Dermis lymphatic vessel endothelial cell (primary cell): Measurements from ENCODE around the gene PIM2. TPM values are rescaled to one million over a fixed set of nuclear protein-coding genes. Genes with fewer than 3 reads are reported as not detected.

Experiments
- total RNA-seq: library from RNA; depleted of rRNA; stranded (reverse); fragments of >200 nt; gene quantifications from 2 replicates; pipeline ENCODE4 v1.2.1, GENCODE V29; 2014

The PIM2 gene
- total RNA-seq, result 3.0 and 3.4 TPM in 2 replicates

DNA sequence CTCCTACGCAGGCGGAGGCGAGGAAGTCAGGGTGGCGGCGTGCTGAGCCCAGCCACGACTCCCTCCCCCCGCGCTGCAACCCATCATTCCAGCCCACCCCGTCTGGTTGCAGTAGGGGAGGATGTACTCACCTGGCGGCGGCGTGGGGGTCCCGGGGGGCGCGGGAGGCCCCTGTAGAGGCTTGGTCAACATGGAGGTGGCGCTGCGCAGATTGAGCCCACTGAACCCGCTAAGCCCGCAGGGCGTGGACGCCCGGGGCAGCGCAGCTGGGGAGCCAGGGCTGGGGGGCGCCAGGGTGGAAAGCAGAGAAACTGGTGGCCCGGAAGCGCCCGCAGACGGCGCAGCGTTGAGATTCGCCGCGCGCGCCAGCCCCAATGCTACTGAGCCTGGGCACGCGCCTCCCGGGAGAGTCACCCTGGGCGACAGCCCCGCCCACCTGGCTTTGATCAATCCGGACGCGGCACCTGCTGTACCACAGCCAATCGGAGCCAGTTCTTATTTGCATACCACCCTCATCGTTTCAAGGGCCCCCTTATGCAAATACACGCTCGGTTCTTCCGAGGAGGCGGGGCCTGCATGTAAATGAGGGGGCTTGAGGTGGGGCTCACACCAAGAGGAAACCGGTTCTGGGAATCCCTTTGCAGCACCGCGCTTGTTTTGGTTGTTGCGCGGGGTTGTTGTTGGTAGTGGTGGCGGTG lies at the start of gene PIM2:
Gene PIM2, minus strand, starts transcription at position 382 of the 698 bp plus-strand sequence. Its CDS starts 190 bp downstream, at position 192.

DNA sequence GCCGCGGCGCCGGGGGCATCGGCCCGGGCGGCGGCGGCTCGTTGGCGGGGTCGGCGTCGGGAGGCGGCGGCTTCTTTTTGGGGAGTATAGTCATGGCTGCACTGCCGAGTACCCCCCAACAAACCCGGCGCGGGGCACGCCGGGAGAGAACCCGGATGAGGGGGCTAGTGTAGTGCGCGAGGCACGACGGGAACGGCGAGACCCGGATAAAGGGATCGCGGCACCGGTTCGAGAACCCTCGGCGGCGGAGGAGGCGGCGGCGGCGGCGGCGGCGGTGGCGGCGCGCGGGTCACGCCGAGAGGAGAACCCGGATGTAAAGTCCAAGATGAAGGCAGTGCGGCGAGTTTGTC lies 38.6 kb upstream of the PIM2 start, which contains the start of gene OTUD5:
Gene OTUD5, minus strand, starts transcription at position 131 of the 350 bp plus-strand sequence. Its CDS starts 37 bp downstream, at position 94.

DNA sequence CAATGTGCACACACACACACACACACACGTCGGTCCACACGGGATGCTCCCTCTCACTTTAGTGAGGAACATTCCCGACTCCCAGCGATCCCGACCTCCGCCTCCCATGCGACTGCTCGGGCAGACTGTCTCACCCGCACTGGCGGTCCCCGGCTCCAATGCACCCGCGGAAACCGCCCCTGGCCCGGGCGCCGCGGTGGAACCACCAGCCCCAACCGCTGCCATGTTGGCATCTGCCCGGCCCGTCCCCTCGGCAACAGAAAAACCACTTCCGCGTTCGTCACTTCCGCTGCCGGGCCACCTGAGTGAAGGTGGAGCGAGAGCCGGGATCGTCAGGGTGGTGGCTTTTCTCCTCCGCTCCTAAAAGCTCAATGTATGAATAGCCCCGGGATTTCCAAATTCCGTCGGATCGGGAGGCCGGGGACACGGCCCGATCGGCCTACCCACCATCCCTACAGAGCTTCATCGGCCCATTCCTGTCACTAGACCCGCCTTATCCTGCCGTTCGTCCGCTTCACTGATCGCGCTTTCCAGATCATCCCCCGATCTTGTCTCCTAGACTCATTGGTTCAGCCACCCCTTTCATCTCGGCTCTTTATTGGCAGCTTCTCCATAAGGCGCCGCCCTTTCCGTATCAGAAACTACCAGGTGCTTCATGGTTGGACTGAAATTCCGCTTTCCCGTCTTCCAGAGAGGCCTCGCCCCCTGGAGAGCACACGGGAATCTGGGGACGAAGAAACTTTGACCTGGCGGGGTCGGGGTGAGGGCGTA lies 7.2 kb downstream of the PIM2 start, which contains the start of gene SLC35A2:
Gene SLC35A2, minus strand, starts transcription at position 235 of the 771 bp plus-strand sequence. Its CDS starts 10 bp downstream, at position 225.

DNA sequence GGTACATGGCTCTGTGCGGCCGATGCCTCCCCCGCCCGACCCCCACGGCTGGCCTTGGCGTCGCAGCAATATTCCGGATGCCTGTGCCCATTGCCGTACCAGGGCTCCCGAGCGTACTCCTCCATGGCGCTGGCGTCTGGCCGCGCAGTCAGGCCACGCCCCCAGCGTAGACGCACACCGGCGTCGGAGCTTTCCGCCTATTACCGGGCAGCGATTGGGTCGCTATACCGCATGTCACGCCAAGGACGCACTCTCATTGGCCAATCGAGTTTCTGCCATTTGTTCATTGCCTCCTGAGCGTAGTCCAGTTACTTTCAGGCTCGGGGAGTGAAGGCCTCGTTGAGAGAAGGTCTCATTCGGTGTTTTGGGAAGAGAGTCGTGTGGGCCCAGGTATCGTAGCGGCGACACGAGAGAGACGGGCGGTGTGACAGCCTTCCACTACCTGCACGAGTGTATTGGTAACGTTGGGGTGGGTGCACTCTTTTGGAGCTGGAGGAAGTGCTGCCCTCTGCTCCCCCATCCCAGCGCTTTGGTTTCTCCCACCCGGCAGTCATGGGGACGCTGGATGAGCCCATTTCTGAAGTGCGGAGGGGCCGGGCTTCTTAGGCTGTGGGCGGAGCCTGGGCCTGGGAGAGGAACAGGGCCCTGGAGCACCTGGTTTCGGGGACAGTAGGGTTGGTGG lies 21.1 kb downstream of the PIM2 start, which contains the start of the genes PQBP1 and TIMM17B:
Gene PQBP1, plus strand, starts transcription at position 306 of the 682 bp plus-strand sequence. CDS start 580 bp downstream, outside the sequence.
Gene TIMM17B, minus strand, starts transcription at position 144 of the 682 bp plus-strand sequence. Its CDS starts 19 bp downstream, at position 125.

Other genes with a start within 250 kb of the PIM2 start
- gene WAS, start 235.2 kb downstream of the PIM2 start, total RNA-seq, result not detected in 2 replicates
- gene SUV39H1, start 222.3 kb downstream of the PIM2 start, total RNA-seq, result 2.7 and 3.1 TPM in 2 replicates
- gene GLOD5, start 157.3 kb downstream of the PIM2 start, total RNA-seq, result not detected in 2 replicates
- gene GATA1, start 132.4 kb downstream of the PIM2 start, total RNA-seq, result not detected in 2 replicates
- 21.7 and 25.2 TPM in 2 replicates for gene HDAC6, start 117.0 kb downstream of the PIM2 start, total RNA-seq
- not detected in 2 replicates for gene ERAS, start 92.5 kb downstream of the PIM2 start, total RNA-seq
- 0.09 and 0.11 TPM in 2 replicates for gene PCSK1N, start 83.4 kb downstream of the PIM2 start, total RNA-seq
- 18.6 and 20.2 TPM in 2 replicates for gene TIMM17B, start 21.3 kb downstream of the PIM2 start, total RNA-seq
- 73.4 and 80.2 TPM in 2 replicates for gene PQBP1, start 21.1 kb downstream of the PIM2 start, total RNA-seq
- gene SLC35A2, start 7.4 kb downstream of the PIM2 start, total RNA-seq, result 7.8 and 11.9 TPM in 2 replicates
- 25.8 and 26.0 TPM in 2 replicates for gene OTUD5, start 38.6 kb upstream of the PIM2 start, total RNA-seq
- 0.09 and 0.22 TPM in 2 replicates for gene KCND1, start 52.8 kb upstream of the PIM2 start, total RNA-seq
- gene GRIPAP1, start 83.2 kb upstream of the PIM2 start, total RNA-seq, result 14.7 and 17.6 TPM in 2 replicates
- 9.2 and 10.8 TPM in 2 replicates for gene TFE3, start 124.3 kb upstream of the PIM2 start, total RNA-seq
- gene CCDC120, start 140.0 kb upstream of the PIM2 start, total RNA-seq, result 0.52 and 0.54 TPM in 2 replicates
- 3.2 and 3.5 TPM in 2 replicates for gene PRAF2, start 155.0 kb upstream of the PIM2 start, total RNA-seq
- gene WDR45, start 160.9 kb upstream of the PIM2 start, total RNA-seq, result 15.4 and 22.4 TPM in 2 replicates
- gene GPKOW, start 204.7 kb upstream of the PIM2 start, total RNA-seq, result 19.0 TPM in 2 replicates
- gene MAGIX, start 243.7 kb upstream of the PIM2 start, total RNA-seq, result 0.43 and 0.76 TPM in 2 replicates